Measurements from ENCODE around the gene RAB35.

Gene RAB35

GRCh38 chr12:120132054-120132836 is 15.7 kb upstream of the RAB35 start:
- Histone ChIP-seq H3K9me2 (replicated peaks; ENCODE audit: control insufficient read depth, low read length) (no peaks in the 10 kb centered on the region), H3K27ac (ENCODE audit: low read depth, low read length) (peak overlapping the region; percentile 29), H3K27me3 (ENCODE audit: control insufficient read depth, low read length) (no peaks in the 10 kb centered on the region), H3K9me3 (ENCODE audit: control insufficient read depth, insufficient read depth, low read length) (no peaks in the 10 kb centered on the region), H3K36me3 (ENCODE audit: control insufficient read depth, low read length) (peaks cover 97% of the 10 kb centered on the region), H4K20me1 (ENCODE audit: control insufficient read depth, insufficient read depth, low read depth, low read length) (no peaks in the 10 kb centered on the region), H3K4me2 (ENCODE audit: low read length) (no peak overlapping the region), H3K4me1 (ENCODE audit: control insufficient read depth, low read length) (peaks cover 22% of the 10 kb centered on the region), H3F3A (ENCODE audit: control insufficient read depth, insufficient read depth) (peaks cover 4% of the 10 kb centered on the region; the same call in 1 of the 2 replicates), H3K79me2 (ENCODE audit: control insufficient read depth, low read length) (no peaks in the 10 kb centered on the region), H3K4me3 (ENCODE audit: low read length) (no peak overlapping the region)
- TF ChIP-seq EZH2phosphoT487 (IDR thresholded peaks at IDR 0.05; ENCODE audit: borderline replicate concordance, low read length) (no peak), CTCF (IDR thresholded peaks at IDR 0.05; ENCODE audit: low read depth, low read length, poor library complexity, severe bottlenecking) (no peak)

DNA sequence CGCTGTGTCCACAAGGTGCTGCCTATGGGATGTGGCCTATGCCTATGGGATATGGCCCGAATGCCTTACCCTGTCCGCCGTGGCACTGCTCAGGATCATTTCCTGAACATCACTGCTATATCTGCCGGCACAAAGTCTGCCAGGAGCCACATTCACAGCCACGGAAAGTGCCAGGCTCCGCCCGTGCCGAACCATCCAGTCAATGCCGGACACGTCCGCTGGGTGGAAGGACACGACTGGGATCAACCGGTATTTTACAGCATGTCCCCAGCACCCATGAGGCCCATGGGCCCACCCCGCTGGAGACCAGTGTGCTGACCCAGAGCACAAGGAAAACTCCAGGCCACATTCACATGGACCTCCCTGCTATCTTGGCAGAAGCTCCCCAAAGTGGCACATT is 14.6 kb upstream of the RAB35 start:
- TF ChIP-seq EZH2phosphoT487 (IDR thresholded peaks at IDR 0.05; ENCODE audit: borderline replicate concordance, low read length) (no peak), CTCF (IDR thresholded peaks at IDR 0.05; ENCODE audit: low read depth, low read length, poor library complexity, severe bottlenecking) (no peak)
- H3K36me3 ChIP-seq (ENCODE audit: control insufficient read depth, low read length): peaks cover 97% of the 10 kb centered on the region
- H3K79me2 ChIP-seq (ENCODE audit: control insufficient read depth, low read length): no peaks in the 10 kb centered on the region

DNA sequence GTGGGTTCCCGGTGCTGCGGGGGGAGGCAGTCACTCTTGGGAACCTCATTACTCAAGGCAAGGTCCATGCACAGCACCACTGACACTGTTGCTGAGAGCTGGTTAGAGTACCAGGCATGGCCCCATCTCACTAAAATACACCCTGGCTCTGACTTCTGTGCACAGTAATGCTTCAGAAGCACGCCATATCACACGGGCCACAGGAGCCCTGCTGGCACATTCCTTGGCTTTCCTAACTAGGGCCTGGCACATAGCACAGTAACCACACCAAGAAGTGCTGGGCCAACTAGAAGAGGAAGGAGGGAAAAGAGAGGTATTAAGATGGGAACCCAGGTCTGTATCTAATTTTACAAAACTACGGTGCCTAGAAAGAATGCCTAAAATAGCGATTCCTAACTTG is 13.5 kb upstream of the RAB35 start:
- Histone ChIP-seq H4K20me1 (ENCODE audit: control insufficient read depth, insufficient read depth, low read depth, low read length) (no peaks in the 10 kb centered on the region), H3K4me2 (ENCODE audit: low read length) (no peak overlapping the region), H3K9me2 (replicated peaks; ENCODE audit: control insufficient read depth, low read length) (no peaks in the 10 kb centered on the region), H3K27me3 (ENCODE audit: control insufficient read depth, low read length) (no peaks in the 10 kb centered on the region), H3F3A (ENCODE audit: control insufficient read depth, insufficient read depth) (peaks cover 6% of the 10 kb centered on the region; the same call in 1 of the 2 replicates), H3K79me2 (ENCODE audit: control insufficient read depth, low read length) (no peaks in the 10 kb centered on the region), H3K36me3 (ENCODE audit: control insufficient read depth, low read length) (peaks cover 90% of the 10 kb centered on the region), H3K27ac (ENCODE audit: low read depth, low read length) (no peak overlapping the region), H3K9me3 (ENCODE audit: control insufficient read depth, insufficient read depth, low read length) (no peaks in the 10 kb centered on the region), H3K4me1 (ENCODE audit: control insufficient read depth, low read length) (peaks cover 22% of the 10 kb centered on the region), H3K4me3 (ENCODE audit: low read length) (no peak overlapping the region)
- TF ChIP-seq EZH2phosphoT487 (IDR thresholded peaks at IDR 0.05; ENCODE audit: borderline replicate concordance, low read length) (no peak), CTCF (IDR thresholded peaks at IDR 0.05; ENCODE audit: low read depth, low read length, poor library complexity, severe bottlenecking) (no peak)

More for the DNA sequence above, 14.6 kb upstream of the RAB35 start:
- Histone ChIP-seq H3K9me3 (ENCODE audit: control insufficient read depth, insufficient read depth, low read length) (no peaks in the 10 kb centered on the region), H3K27me3 (ENCODE audit: control insufficient read depth, low read length) (no peaks in the 10 kb centered on the region), H4K20me1 (ENCODE audit: control insufficient read depth, insufficient read depth, low read depth, low read length) (no peaks in the 10 kb centered on the region), H3K4me2 (ENCODE audit: low read length) (no peak overlapping the region), H3F3A (ENCODE audit: control insufficient read depth, insufficient read depth) (peaks cover 6% of the 10 kb centered on the region; the same call in 1 of the 2 replicates), H3K9me2 (replicated peaks; ENCODE audit: control insufficient read depth, low read length) (no peaks in the 10 kb centered on the region), H3K4me3 (ENCODE audit: low read length) (no peak overlapping the region), H3K4me1 (ENCODE audit: control insufficient read depth, low read length) (peaks cover 22% of the 10 kb centered on the region), H3K27ac (ENCODE audit: low read depth, low read length) (no peak overlapping the region)
